Limb (tissue), 2 donors: ENCODE results near the gene HES4.

Experiments used
- DNase-seq, 2 donors: peaks; one replicate each; pipeline ENCODE4 v3.0.0-alpha.2; 2016; ENCODE audit errors: extremely low spot score in 2 of 2

Gene HES4

DNA sequence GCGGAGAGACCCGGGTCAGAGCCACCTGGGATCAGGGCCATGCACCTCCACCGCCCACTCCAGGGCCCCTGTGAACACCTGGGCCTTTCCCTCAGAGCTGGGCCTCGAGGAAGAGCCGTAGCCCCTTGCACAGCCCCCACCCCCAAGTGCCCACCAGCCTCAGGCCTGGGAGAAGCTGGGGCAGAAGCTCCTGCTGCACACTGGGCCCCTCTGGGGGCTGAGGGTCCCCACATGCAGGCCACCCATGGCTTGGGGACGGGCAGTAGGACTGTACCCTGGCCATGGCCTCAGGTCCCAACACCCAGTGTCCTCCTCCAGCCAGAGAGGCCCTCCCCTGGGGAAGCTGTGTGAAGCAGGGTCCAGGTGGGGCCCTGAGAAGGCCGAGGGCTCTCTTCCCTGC, 47.3 kb downstream of the HES4 start:
- no peak for DNase-seq

DNA sequence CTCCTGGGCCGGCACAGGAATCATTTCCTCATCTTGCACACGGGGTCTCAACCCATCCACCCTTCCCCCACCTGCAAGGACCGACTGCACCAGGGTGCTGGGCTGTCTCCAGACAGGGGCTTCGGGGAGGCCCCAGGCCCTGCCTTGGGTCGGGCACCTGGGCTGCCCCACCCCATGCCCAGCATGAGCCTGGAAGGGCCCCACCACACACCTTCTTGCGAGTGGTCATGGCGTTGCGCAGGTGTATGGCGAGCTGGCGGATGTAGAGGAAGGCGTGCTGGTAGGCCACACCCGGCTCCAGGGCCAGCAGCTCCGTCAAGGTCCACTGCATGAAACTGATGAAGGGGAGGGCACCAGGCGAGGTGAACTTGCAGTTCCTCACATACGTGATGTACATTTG, 47.7 kb downstream of the HES4 start:
- no peak for DNase-seq

DNA sequence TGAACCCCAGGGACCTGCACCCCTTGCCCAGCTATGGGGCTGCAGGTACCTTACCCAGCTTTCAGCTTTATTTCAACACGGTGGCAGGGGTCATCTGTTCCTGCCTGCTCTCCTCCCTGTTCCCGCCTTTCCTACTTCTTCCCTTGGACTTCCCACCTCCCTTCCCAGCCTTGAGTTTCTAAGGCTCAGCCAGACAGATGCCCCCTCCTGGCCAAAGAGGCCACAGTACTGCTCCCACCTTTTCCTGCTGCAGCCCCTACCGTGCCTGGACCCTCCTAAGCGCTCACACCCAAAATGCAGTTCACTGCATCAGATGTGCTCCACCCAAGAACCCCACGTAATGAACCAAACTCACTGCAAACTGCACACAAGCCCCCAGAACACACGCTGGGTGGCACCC, 48.5 kb downstream of the HES4 start:
- DNase-seq = no peak

DNA sequence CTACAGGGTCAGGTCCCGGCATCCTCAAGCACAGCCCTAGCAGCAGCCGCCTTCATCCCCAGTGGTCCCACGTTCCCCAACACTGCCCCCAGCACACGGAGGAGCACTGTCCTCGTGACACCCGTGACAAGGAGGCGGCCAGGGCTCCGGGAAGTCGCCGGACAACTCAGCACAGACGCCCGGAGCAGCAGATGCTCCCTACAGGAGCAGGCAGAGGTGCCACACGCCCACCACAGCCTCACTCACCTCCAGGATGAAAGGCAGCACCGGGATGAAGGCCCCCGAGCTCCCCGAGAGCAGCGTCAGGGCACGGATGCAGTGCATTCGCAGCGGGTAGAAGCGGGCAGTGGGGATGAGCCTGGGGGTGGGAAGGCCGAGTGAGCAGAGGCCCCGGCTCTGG, 49.0 kb downstream of the HES4 start:
- DNase-seq = no peak

DNA sequence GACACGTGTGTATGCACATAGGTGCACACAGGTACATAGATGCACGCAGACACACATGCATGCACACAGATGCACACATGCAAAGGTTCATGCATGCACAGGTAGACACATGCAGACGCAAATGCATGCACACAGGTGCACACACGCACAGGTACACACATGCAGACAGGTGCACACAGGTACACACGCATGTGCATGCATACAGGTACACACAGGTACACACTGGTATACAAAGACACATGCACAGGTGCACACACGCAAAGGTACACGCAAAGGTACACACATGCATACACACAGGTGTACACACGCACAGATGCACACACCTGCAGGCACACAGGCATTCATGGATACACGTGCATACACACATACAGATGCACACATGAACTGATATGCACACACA, 49.6 kb downstream of the HES4 start:
- no peak for DNase-seq
